Measurements from ENCODE around the gene AUTS2.

Gene AUTS2

DNA sequence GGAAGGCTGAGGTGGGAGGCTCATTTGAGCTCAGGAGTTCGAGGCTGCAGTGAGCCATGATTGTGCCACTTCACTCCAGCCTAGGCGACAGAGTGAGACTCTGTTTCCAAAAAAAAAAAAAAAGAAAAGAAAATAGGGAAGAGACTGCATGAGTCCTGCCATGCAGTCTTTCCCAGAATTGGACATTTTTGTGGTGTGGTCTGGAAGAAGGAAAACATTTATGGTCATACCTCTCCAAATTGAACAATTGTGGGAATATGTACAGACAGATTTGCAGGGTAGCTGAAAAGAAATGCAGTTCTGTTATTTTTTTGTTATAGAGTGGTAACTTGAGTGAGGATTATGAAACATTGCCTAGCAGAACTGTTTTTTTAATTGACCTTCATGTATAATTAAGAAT lies 198.1 kb downstream of the AUTS2 start:
- no peak overlapping the region for H3K27ac ChIP-seq (ENCODE audit: low read depth, low read length, poor library complexity, severe bottlenecking)
- no peaks in the 10 kb centered on the region for H3K36me3 ChIP-seq (ENCODE audit: insufficient read depth, low read length)
- no peak overlapping the region for H3K9ac ChIP-seq (ENCODE audit: low read length)
- TF ChIP-seq, protein P1, sequence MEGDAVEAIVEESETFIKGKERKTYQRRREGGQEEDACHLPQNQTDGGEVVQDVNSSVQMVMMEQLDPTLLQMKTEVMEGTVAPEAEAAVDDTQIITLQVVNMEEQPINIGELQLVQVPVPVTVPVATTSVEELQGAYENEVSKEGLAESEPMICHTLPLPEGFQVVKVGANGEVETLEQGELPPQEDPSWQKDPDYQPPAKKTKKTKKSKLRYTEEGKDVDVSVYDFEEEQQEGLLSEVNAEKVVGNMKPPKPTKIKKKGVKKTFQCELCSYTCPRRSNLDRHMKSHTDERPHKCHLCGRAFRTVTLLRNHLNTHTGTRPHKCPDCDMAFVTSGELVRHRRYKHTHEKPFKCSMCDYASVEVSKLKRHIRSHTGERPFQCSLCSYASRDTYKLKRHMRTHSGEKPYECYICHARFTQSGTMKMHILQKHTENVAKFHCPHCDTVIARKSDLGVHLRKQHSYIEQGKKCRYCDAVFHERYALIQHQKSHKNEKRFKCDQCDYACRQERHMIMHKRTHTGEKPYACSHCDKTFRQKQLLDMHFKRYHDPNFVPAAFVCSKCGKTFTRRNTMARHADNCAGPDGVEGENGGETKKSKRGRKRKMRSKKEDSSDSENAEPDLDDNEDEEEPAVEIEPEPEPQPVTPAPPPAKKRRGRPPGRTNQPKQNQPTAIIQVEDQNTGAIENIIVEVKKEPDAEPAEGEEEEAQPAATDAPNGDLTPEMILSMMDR (IDR thresholded peaks at IDR 0.05; ENCODE audit: low read length) = no peak
- no peak for TF ChIP-seq EZH2 (IDR thresholded peaks at IDR 0.05; ENCODE audit: borderline replicate concordance, low read length)
- H3K4me1 ChIP-seq (ENCODE audit: insufficient read depth, low read length, severe bottlenecking) = peaks cover 69% of the 10 kb centered on the region
- H2AFZ ChIP-seq (ENCODE audit: low read length) = no peak overlapping the region
- no peaks in the 10 kb centered on the region for H3K9me2 ChIP-seq (ENCODE audit: low read depth, low read length)
- no peak overlapping the region for H3K4me2 ChIP-seq (ENCODE audit: low read length)
- no peaks in the 10 kb centered on the region for H3F3A ChIP-seq (ENCODE audit: insufficient read depth, low read length)
- H3K27me3 ChIP-seq (ENCODE audit: insufficient read depth, low read length) = no peaks in the 10 kb centered on the region
- H3K4me3 ChIP-seq (ENCODE audit: low read depth, low read length, poor library complexity, severe bottlenecking) = no peak overlapping the region
- H3K9me3 ChIP-seq (ENCODE audit: low read length) = no peaks in the 10 kb centered on the region
- peaks cover 82% of the 10 kb centered on the region for H3K79me2 ChIP-seq (ENCODE audit: insufficient read depth, low read length)
- H4K20me1 ChIP-seq (ENCODE audit: insufficient read depth, low read length) = no peaks in the 10 kb centered on the region

DNA sequence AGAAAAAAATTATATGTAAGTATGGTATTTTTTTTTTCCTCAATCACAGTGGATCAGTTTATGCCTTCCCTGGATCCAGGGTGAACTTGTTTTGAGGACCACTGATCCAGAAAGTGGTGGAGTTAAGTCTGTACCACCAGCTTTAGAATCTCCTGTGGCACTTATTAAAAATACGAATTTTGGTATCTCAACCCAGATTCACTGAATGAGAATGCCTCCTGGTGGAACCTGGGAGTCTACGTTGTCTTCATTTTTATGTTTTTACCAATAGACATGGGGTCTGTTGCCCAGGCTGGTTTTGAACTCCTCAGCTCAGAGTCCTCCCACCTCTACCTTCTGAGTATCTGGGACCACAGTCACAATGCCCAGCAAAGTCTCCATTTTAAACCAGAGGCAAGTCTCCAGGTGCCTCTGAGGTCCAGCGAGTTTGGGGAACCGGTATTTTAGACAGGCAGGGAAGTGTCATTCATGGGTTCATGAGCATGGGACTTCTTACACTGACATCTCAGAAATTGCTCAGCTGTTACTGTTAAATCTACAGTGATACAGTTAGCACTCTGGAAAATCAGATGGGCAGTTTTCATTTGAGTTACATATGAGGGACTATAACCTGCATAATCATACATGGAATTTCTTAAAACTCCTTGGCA lies 200.9 kb downstream of the AUTS2 start:
- Histone ChIP-seq H3F3A (ENCODE audit: insufficient read depth, low read length) (no peaks in the 10 kb centered on the region), H4K20me1 (ENCODE audit: insufficient read depth, low read length) (no peaks in the 10 kb centered on the region), H2AFZ (ENCODE audit: low read length) (no peak overlapping the region), H3K27ac (ENCODE audit: low read depth, low read length, poor library complexity, severe bottlenecking) (peak overlapping the region; percentile 63), H3K4me1 (ENCODE audit: insufficient read depth, low read length, severe bottlenecking) (peaks cover 86% of the 10 kb centered on the region), H3K36me3 (ENCODE audit: insufficient read depth, low read length) (no peaks in the 10 kb centered on the region), H3K4me2 (ENCODE audit: low read length) (peak overlapping the region; percentile 35; the same call in 1 of the 2 replicates), H3K9ac (ENCODE audit: low read length) (no peak overlapping the region; the same call in 1 of the 2 replicates), H3K9me3 (ENCODE audit: low read length) (no peaks in the 10 kb centered on the region), H3K27me3 (ENCODE audit: insufficient read depth, low read length) (no peaks in the 10 kb centered on the region), H3K4me3 (ENCODE audit: low read depth, low read length, poor library complexity, severe bottlenecking) (no peak overlapping the region), H3K79me2 (ENCODE audit: insufficient read depth, low read length) (peaks cover 76% of the 10 kb centered on the region), H3K9me2 (ENCODE audit: low read depth, low read length) (no peaks in the 10 kb centered on the region)
- TF ChIP-seq EZH2 (IDR thresholded peaks at IDR 0.05; ENCODE audit: borderline replicate concordance, low read length) = no peak
- TF ChIP-seq, protein P1 (IDR thresholded peaks at IDR 0.05; ENCODE audit: low read length) = peak; percentile 48; the same call in 1 of the 2 replicates

DNA sequence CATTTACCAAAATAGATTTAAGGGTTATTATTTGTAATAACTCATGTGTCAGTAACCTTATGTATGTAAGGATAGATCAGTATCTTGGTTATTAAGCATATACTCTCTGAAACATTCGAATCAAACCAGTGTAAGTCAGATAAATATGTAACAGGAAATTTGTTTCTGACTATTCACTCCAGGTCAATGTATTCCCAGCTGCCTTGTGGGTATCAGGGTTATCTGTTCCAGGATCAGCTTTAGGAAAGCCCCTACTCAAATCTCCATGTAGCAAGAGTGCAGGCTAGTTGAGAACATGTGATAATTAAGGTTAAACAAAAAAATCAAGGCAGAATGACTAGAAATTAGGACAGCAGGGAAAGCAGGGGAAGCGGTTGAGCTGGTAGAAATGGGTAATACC lies 201.7 kb downstream of the AUTS2 start:
- H3K36me3 ChIP-seq (ENCODE audit: insufficient read depth, low read length) = no peaks in the 10 kb centered on the region
- peaks cover 67% of the 10 kb centered on the region for H3K79me2 ChIP-seq (ENCODE audit: insufficient read depth, low read length)
- H3K9ac ChIP-seq (ENCODE audit: low read length) = no peak overlapping the region
- H3K4me2 ChIP-seq (ENCODE audit: low read length) = no peak overlapping the region
- H3K27me3 ChIP-seq (ENCODE audit: insufficient read depth, low read length) = no peaks in the 10 kb centered on the region
- no peaks in the 10 kb centered on the region for H3F3A ChIP-seq (ENCODE audit: insufficient read depth, low read length)
- peaks cover 94% of the 10 kb centered on the region for H3K4me1 ChIP-seq (ENCODE audit: insufficient read depth, low read length, severe bottlenecking)
- no peak overlapping the region for H3K27ac ChIP-seq (ENCODE audit: low read depth, low read length, poor library complexity, severe bottlenecking)
- no peak for TF ChIP-seq EZH2 (IDR thresholded peaks at IDR 0.05; ENCODE audit: borderline replicate concordance, low read length)
- TF ChIP-seq, protein P1 (IDR thresholded peaks at IDR 0.05; ENCODE audit: low read length) = no peak
- H4K20me1 ChIP-seq (ENCODE audit: insufficient read depth, low read length) = no peaks in the 10 kb centered on the region
- no peaks in the 10 kb centered on the region for H3K9me2 ChIP-seq (ENCODE audit: low read depth, low read length)
- no peak overlapping the region for H2AFZ ChIP-seq (ENCODE audit: low read length)
- H3K4me3 ChIP-seq (ENCODE audit: low read depth, low read length, poor library complexity, severe bottlenecking) = no peak overlapping the region
- H3K9me3 ChIP-seq (ENCODE audit: low read length) = no peaks in the 10 kb centered on the region

All from OCI-LY1 (cell line).